Activated naive CD8-positive, alpha-beta T cell treated with anti-CD3 and anti-CD28 coated beads, Interleukin-2, amount 10 ng/mL, durations not matched to agents 7 days and 5 days (primary cell): ENCODE results near the gene QSOX2. TPM values are rescaled to one million over a fixed set of nuclear protein-coding genes. Genes with fewer than 3 reads are reported as not detected.

Experiments
- ATAC-seq: fragments of 150-1000 bp; cut with Tn5 transposase; one replicate; pipeline ENCODE4 v1.10.0; 2021; ENCODE audit warnings: low read depth, moderate library complexity
- POLR2A ChIA-PET: fragments of 350-600 bp; sonication (Branson Sonifier 250); formaldehyde crosslinking; loops from one replicate; lab custom pipeline; 2021; ENCODE audit warnings: antibody characterized with exemption; lab: Charles Lee
- DNase-seq: peaks from one replicate; pipeline ENCODE4 v3.0.0; 2021
- H3K27ac Mint-ChIP-seq: one replicate; pipeline ENCODE4 v1.8.0; 2022; ENCODE audit warnings: mild to moderate bottlenecking, mixed read lengths
- H3K27me3 Mint-ChIP-seq: one replicate; pipeline ENCODE4 v1.8.0; 2022; ENCODE audit warnings: mild to moderate bottlenecking, moderate library complexity, mixed read lengths
- H3K36me3 Mint-ChIP-seq: one replicate; pipeline ENCODE4 v1.8.0; 2021; ENCODE audit warnings: mild to moderate bottlenecking, mixed read lengths
- H3K4me1 Mint-ChIP-seq: one replicate; pipeline ENCODE4 v1.8.0; 2021; ENCODE audit warnings: mixed read lengths
- H3K4me3 Mint-ChIP-seq: one replicate; pipeline ENCODE4 v1.8.0; 2022; ENCODE audit warnings: mild to moderate bottlenecking, moderate library complexity, mixed read lengths
- H3K9me3 Mint-ChIP-seq: one replicate; pipeline ENCODE4 v1.8.0; 2021; ENCODE audit warnings: mixed read lengths
- total RNA-seq, 2 experiments: library from RNA; stranded (reverse); gene quantifications; one replicate each; pipeline ENCODE4 v1.2.3, GENCODE V29; 2021

The QSOX2 gene
- total RNA-seq, 2 experiments from 2014 or later: 12.4 to 12.8 TPM

DNA sequence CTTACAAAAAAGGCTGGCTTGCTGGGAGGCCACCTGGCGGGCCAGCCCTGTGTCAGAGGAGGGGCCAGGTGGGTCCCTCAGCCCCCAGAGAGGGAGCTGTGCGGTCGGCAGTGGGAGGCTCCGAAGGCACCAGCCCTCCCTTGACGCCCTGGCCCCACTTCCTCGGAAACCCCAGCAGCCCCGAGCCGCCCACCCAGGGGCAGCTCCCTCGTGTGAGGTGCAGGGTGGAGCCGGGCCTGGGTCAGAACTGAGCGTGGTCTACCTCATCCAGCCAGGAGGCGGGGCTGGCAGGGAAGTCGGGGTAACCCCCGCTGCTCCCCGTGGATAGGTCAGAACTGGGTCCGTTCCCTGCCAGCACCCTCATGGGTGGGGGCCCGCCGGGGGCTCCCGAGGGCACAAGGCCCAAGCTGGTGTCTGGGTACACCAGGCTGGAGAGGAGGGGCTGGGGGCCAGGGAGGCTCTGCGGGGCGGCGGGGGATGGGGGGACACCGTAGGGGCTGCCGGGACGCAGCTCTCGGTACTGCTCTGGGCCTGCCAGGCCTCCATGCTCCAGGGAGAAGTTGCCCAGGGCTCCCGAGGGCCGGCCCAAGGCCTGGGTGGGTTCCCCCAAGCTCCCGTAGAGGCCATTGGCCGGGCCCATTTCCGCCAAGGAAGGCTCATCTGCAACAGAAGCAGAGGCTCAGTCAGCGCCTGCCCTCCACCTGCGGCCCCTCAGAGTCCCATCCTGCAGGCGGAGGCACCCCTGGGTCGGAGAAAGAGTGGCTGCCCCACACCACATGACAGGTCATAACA, 48.3 kb downstream of the QSOX2 start:
- Mint-ChIP-seq H3K27me3 (peaks cover 61% of the 10 kb centered on the region), H3K36me3 (no peaks in the 10 kb centered on the region), H3K9me3 (no peaks in the 10 kb centered on the region), H3K4me3 (no peak overlapping the region), H3K27ac (no peak overlapping the region), H3K4me1 (peaks cover 2% of the 10 kb centered on the region)
- ATAC-seq (no peak), DNase-seq (no peak)
- POLR2A ChIA-PET: no interaction called here

DNA sequence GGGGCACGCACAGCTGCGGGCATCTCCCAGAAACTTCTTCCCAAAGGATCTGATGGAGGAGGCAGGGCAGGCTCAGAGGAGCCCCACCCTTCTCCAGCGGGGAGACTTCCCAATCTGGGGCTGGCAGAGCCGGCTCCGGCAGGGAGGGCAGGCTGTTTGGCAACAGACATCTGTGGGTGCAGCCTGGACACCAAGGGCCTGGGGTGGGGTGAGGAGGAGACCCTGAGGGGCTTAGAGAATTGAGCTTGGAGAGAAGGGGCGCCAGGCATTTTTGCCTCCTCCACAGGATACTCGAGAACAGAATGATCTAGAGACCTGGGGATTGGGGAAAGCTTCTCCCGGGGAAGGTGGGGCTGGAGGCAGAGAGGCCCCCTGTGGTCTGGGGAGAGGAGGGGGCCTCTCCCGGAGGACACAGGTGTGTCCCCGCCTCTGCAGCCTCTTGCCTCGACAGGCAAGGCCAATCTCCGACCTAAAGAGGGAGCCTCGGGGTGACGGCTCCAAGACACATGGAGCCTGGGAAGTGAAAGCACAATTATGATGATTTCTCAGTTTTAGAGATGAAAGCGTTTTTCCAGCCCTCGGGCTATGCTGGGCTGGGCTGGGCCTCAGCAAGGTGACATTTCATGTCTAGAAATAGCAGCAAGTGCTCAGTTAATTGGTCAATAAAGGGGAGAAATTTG, 49.1 kb downstream of the QSOX2 start:
- POLR2A ChIA-PET: no interaction called here
- Mint-ChIP-seq H3K36me3 (no peaks in the 10 kb centered on the region), H3K27ac (no peak overlapping the region), H3K9me3 (no peaks in the 10 kb centered on the region), H3K4me3 (no peak overlapping the region), H3K27me3 (peaks cover 66% of the 10 kb centered on the region), H3K4me1 (peaks cover 2% of the 10 kb centered on the region)
- DNase-seq (no peak), ATAC-seq (no peak)

DNA sequence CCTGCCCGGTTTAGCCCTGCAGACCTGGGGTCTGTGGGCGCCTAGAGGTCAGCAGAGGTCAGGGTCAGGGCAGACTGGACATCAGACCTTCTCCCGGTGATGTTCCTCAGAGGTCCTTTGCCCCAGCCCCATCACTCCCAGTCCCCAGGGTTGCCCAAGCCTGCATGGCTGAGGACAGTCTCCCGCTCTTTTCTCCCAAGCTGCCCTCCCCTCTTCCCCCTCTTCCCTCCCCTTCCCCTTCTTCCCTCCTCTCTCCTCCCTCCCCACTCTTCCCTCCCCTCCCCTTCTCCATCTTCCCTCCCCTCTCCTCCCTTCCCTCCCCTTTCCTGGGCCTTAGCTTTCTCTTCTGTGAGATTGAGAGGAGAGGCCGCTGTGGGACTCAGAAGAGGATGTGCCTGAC, 51.1 kb downstream of the QSOX2 start:
- Mint-ChIP-seq H3K27ac (no peak overlapping the region), H3K4me1 (peaks cover 2% of the 10 kb centered on the region), H3K9me3 (no peaks in the 10 kb centered on the region), H3K36me3 (no peaks in the 10 kb centered on the region), H3K4me3 (no peak overlapping the region), H3K27me3 (peaks cover 66% of the 10 kb centered on the region)
- no peak for DNase-seq
- POLR2A ChIA-PET: no interaction called here
- ATAC-seq: no peak

DNA sequence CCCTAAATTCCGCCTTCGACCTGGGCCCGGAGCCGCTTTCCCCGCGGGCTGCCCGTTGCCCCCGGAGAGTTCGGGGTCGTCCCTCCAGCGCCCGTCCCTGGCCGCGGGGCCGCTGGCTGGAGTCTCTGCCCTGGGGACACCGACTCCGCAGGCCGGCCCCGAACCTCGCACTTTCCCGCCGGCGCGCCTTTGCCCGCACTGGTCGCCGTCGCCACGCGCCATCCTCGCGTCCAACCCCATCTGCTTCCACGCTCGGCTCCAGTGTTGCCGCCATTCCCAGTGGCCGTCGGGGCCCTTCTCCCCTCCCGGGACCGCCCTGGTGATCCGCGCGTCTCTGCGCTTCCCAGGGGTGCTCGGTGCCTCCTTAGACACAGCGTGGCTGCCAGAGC, 51.7 kb downstream of the QSOX2 start:
- Mint-ChIP-seq H3K4me1 (peaks cover 2% of the 10 kb centered on the region), H3K27ac (no peak overlapping the region), H3K9me3 (no peaks in the 10 kb centered on the region), H3K27me3 (peaks cover 66% of the 10 kb centered on the region), H3K36me3 (no peaks in the 10 kb centered on the region), H3K4me3 (no peak overlapping the region)
- POLR2A ChIA-PET: no interaction called here
- DNase-seq: no peak
- ATAC-seq: no peak

DNA sequence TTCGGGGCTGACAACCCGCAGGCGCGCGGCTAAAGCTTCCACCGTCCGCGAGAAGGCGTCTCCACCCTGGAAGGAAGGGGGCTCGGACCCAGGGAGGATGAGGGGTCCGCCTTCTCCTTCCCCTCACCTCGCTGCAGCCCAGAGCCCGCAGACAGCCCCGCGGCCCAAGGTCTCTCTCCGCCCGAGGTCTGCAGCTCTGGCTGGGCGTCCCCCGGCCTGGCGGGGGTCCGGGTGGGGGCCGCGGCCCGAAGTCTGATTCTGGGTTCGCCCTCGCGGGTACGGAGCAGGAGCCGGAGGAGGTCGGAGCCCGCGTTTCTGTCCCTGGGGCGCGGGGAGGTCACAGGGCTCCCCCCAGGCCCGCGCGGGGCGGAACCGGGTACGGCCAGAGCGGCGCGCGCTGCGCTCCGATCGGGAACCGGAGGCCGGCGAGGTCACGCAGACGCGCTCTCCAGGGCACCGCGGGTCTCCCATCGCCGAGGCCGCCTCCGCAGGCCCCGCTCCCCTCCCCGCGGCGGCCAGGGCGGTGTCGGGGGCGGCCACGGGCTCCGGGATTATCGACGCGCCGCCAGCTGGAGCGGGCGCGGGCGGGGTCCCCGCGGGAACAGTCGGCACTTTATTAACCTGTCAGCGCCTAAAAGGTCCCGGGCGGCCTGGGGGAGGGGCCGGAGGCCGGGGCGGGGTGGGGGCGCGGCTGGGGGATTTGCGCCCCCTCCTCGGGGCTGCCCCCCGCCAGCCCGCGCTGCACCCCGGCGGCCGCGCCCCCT, 52.3 kb downstream of the QSOX2 start:
- Mint-ChIP-seq H3K27ac (no peak overlapping the region), H3K4me3 (no peak overlapping the region), H3K9me3 (no peaks in the 10 kb centered on the region), H3K36me3 (no peaks in the 10 kb centered on the region), H3K4me1 (peaks cover 2% of the 10 kb centered on the region), H3K27me3 (peaks cover 62% of the 10 kb centered on the region)
- ATAC-seq (no peak), DNase-seq (no peak)
- POLR2A ChIA-PET: no interaction called here

DNA sequence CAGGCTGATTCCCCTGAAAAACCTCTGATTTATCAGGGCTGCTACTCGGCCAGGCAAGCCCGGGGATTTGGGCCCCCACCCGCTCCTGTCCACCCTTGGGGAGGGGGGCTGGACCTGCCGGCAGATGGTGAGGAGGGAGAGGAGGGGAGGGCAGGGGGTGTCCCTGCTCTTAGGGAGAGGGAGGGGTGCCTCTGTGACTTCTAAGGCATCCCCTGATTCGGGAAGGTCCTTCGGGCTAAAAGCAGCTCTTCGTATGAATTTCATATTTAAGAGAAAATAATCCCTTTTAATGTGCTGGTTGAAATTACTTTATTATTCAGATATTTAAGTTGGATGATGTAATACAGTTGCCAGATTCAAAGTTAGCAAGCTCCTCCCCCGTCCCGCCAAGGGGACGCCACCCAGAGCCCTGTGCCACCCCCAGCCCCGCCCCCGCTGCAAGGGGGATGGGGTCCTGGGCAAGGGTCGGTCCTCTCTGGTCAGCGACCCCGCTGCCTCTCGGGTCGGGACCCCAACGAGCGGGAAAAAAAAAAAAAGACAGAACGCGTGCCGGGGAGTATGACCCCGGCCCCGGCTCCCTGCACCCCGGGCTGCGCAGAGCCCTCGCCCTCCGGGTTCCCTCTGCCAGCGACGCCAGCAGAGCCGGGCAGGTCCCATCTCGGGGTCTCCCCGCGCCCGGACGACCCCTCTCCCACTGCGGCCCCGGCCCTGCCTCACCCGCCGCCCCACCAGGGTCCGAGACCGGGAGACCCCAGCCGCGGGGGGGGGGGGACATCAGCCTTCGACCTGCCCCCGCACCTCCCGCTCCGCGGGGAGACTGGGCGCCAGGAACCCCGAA, 53.1 kb downstream of the QSOX2 start:
- Mint-ChIP-seq H3K9me3 (no peaks in the 10 kb centered on the region), H3K27me3 (peaks cover 54% of the 10 kb centered on the region), H3K27ac (no peak overlapping the region), H3K4me3 (no peak overlapping the region), H3K4me1 (peaks cover 2% of the 10 kb centered on the region), H3K36me3 (no peaks in the 10 kb centered on the region)
- POLR2A ChIA-PET: no interaction called here
- ATAC-seq (no peak), DNase-seq (no peak)

DNA sequence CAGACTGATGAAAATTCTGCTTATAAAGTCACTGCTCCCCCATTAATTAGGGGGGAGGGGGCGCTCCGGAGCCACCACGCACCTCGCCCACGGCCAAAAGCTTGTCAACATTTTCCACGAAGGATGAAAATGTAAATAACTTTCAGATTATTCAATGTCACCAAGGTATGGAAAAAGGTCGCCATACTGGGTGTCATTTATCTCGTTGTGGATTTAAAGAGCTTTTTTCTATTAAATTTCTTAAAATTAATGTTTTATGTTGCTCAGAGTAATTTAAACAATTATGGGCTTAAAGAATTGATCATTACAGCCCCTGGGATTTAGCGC, 53.7 kb downstream of the QSOX2 start:
- no peak overlapping the region for H3K4me3 Mint-ChIP-seq
- H3K27ac Mint-ChIP-seq: no peak overlapping the region
- H3K4me1 Mint-ChIP-seq: peaks cover 2% of the 10 kb centered on the region
- no peak for ATAC-seq
- no peaks in the 10 kb centered on the region for H3K9me3 Mint-ChIP-seq
- no peaks in the 10 kb centered on the region for H3K36me3 Mint-ChIP-seq
- no peak for DNase-seq
- H3K27me3 Mint-ChIP-seq: peaks cover 53% of the 10 kb centered on the region
- POLR2A ChIA-PET: no interaction called here

DNA sequence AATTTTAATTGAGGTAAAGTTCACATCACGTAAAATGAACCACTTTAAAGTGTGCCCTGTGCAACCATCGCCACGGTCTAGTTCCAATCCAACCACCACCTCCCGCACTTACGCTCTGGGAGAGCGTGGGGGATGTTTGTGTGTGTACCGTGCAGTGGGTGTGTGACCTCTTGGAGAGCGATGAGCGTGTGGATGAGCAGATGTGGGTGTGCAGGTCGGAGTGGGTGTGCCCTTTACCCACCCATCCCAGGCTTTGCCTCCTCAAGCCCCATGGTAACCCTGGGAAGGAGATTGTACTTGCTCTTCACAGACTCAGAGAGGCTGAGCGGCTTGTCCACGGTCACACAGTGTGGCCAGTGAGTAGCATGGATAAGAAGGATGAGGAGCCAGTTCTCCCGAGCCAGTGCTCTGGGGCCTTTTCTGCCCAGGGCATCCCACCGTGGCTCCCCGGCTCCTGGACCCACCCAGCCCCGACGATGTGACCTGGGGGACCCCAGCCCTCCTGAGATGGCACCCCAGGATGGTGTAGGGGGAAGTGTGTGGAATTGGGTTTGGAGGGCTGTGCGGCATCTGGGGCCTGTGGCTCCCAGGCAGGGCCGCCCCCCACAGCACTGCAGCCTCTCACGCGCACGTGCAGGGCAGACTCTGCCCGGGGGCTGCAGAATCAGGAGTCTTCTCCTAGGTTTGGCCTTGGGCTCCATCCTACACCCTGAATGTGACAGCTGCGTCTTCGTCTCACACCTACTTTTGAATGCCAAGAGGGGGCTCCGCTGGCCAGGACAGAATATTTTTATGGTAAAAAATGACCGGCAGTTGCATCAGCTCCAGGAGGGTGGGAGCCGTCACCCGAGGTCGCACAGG, 54.3 kb downstream of the QSOX2 start:
- Mint-ChIP-seq H3K27ac (no peak overlapping the region), H3K4me3 (no peak overlapping the region), H3K27me3 (peaks cover 47% of the 10 kb centered on the region), H3K9me3 (no peaks in the 10 kb centered on the region), H3K36me3 (no peaks in the 10 kb centered on the region), H3K4me1 (peaks cover 1% of the 10 kb centered on the region)
- ATAC-seq (no peak), DNase-seq (no peak)
- POLR2A ChIA-PET: no interaction called here

DNA sequence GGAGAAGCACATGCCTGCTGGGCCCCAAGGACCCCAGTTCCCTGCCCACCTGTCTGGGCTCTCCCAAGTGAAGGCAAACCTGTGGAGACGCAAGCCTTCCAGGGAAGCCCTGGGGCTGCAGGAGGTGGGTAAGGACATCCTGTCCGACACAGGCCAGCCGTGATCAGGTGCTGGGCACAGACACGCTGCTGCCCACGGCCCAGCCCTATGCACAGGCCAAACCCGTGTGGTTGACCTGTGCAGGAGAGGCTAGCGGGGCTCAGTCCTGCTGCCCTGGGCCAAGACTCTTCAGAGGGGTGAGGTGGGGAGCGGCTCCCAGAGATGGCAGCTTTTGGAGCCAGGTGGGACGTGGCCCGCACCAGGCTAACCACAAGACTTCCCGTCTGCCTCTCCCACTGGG, 55.0 kb downstream of the QSOX2 start:
- peaks cover 44% of the 10 kb centered on the region for H3K27me3 Mint-ChIP-seq
- POLR2A ChIA-PET: no interaction called here
- ATAC-seq (no peak), DNase-seq (no peak)
- no peaks in the 10 kb centered on the region for H3K36me3 Mint-ChIP-seq
- no peaks in the 10 kb centered on the region for H3K4me1 Mint-ChIP-seq
- H3K4me3 Mint-ChIP-seq: no peak overlapping the region
- H3K9me3 Mint-ChIP-seq: no peaks in the 10 kb centered on the region
- no peak overlapping the region for H3K27ac Mint-ChIP-seq

DNA sequence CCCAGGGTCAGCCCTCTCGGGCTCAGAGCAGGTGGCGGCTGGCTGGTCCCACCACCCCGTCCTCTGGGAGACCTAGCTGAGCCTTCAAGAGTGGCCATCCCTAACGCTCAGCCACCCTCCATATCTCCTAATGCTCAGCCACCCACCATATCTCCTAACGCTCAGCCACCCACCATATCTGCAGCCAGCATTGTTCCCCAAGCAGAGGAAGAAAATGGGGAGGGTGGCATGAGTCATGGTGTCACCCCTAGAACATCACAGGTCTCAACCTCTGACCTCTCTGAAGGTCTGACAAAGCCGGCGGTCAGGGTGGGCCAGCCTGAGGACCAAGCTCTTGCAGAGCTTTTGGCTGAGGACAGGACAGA, 55.4 kb downstream of the QSOX2 start:
- POLR2A ChIA-PET: no interaction called here
- H3K27ac Mint-ChIP-seq: no peak overlapping the region
- no peaks in the 10 kb centered on the region for H3K4me1 Mint-ChIP-seq
- no peaks in the 10 kb centered on the region for H3K9me3 Mint-ChIP-seq
- DNase-seq: no peak
- H3K27me3 Mint-ChIP-seq: peaks cover 41% of the 10 kb centered on the region
- H3K4me3 Mint-ChIP-seq: no peak overlapping the region
- no peaks in the 10 kb centered on the region for H3K36me3 Mint-ChIP-seq
- ATAC-seq: no peak

DNA sequence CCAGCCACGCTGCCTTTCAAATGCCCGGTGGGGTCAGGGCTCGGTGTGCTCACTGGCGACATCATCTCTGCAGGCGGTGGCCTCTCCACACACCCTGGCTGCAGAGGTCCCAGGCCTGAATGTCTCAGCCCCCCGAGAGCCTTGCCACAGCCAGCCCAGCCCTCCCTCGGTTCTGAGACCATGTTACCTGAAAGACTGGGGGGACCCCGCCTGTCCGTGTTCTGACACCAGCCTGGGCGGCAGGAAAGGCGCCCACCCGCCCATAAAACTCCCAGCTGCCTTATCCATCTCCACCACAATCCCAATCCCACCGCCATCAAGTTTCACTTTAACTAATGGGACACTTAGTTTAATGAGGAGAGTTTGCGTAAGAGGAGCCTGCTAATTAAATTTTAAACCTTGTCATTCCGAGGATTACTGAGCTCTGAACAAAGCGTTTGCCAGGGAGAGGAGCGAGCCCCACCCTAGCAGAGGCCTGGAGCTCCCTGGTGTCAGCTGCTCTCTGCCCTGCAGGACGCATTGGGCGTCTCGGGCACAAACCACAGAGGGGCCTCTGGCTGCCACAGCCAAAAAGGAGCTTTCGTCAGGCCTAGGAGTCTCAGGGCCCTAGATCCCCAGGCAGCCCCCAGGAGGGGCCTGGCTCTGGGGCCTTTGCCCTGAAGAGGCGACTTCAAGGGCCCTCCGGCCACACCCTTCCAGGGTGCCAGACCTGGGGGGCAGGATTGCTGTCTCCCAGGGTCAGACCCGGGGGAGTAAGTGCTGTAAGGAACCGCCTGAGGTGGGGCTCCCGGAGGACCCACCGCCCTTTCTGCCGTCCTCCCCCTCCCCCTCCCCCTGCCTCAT, 56.0 kb downstream of the QSOX2 start:
- ATAC-seq (no peak), DNase-seq (no peak)
- Mint-ChIP-seq H3K27ac (no peak overlapping the region), H3K36me3 (no peaks in the 10 kb centered on the region), H3K9me3 (no peaks in the 10 kb centered on the region), H3K4me1 (no peaks in the 10 kb centered on the region), H3K27me3 (peaks cover 38% of the 10 kb centered on the region), H3K4me3 (no peak overlapping the region)
- POLR2A ChIA-PET: no interaction called here
